ENCODE data around the gene HFE.
A peak's percentile ranks its signal among the peaks of the same experiment; 100 is the strongest.
"Not testable (repeated sequence)": the region's sequence is repeated elsewhere in the genome, so short reads cannot be mapped to it uniquely, and the experiment has no call there.

HFE gene

DNA sequence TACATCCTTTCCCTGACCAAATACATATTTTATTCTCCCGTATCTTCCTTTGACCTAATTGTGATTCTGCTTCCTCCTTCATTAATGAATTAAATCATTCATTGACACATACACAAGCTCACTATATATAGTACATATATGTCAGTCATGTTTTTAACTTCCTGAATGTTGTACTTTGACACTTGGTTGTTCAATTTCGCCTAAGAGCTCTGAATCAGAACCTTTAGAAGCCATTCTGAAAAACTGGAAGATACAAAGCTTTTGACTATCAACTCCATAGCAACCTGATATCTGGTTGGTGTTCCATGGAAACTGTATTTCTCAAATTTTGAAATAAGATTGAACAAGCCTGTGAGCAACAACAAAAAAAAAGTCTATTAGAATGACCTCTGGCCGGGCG is 27.3 kb upstream of the HFE start:
- DNase-seq, result no peak

GRCh38 chr6:26064619-26065257 is 22.5 kb upstream of the HFE start:
- DNase-seq, result peak; percentile 73

DNA sequence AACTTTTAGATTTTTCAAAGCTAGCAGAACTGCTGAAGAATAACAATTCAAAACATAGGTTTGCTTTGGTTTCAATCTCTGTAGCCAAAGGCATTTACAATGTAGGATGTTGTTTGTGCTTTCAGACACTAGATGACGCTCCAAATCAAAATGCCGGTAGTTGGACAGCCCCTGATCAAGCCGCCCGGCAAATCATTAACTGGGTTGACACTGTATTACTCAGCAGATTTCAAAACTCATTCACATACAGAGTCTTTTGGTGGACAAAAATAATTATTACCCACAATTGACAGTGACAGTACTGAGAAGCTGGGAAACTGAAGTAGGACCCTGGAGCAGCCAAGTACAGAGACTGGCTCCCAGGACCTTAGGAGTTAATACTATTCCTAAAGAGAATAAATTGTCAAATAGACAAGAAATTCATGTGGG is 21.3 kb upstream of the HFE start:
- DNase-seq, result peak; percentile 83

- no peak for DNase-seq
Observed at GRCh38 chr6:26067367-26067766, 19.9 kb upstream of the HFE start.

GRCh38 chr6:26068036-26068435 is 19.2 kb upstream of the HFE start:
- DNase-seq, result no peak

- no peak for DNase-seq
Observed at GRCh38 chr6:26071135-26071534, 16.1 kb upstream of the HFE start.

DNA sequence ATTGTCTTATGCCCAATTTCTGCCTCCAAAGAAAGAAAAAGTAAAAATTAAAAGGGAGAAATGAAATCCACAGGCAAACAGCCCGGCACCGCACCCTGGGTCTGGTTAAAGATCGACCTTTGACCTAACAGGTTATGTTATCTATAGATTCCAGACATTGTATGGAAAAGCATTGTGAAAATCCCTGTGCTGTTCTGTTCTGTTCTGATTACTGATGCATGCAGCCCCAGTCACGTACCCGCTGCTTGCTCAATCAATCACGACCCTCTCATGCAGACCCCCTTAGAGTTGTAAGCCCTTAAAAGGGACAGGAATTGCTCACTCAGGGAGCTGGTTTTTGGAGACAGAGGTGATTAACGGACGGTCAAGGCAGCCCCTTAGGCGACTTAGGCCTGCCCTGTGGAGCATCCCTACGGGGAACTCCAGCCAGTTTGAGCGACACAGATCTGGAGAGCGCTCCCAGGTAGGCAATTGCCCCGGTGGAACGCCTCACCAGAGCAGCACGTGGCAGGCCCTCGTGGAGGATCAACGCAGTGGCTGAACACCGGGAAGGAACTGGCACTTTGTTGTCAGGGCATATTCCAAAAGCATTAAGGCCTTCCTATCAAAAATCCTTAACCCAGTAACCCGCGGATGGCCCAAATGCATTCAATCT is 12.0 kb upstream of the HFE start:
- DNase-seq, result no peak

DNA sequence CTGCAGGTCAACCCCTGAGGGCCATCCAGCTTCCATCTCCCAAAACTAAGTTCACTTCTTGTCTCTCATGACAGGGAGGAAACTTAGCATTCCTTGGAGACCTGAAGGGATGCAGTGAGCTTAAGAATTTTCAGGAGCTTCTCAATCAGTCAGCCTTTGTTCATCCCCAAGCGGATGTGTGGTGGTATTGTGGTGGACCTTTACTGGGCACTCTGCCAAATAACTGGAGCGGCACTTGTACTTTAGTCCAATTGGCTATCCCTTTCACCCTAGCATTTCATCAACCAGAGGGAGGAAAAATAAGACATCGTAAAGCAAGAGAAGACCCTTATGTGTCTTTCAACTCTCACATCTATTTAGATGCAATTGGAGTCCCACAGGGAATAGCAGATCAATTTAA is 9.2 kb upstream of the HFE start:
- DNase-seq, result not testable (repeated sequence)

DNA sequence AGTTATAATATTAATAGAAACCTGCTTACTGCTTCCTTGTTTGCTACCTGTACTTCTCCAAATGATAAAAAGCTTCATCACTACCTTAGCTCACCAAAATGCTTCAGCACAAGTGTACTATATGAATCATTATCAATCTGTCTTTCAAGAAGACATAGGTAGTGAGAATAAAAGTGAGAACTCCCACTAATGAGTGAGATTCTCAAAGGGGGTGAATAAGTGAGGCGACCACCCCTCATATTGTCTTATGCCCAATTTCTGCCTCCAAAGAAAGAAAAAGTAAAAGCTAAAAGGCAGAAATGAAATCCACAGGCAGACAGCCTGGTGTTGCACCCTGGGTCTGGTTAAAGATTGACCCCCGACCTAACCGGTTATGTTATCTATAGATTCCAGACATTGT is 6.1 kb upstream of the HFE start:
- DNase-seq, result not testable (repeated sequence)

DNA sequence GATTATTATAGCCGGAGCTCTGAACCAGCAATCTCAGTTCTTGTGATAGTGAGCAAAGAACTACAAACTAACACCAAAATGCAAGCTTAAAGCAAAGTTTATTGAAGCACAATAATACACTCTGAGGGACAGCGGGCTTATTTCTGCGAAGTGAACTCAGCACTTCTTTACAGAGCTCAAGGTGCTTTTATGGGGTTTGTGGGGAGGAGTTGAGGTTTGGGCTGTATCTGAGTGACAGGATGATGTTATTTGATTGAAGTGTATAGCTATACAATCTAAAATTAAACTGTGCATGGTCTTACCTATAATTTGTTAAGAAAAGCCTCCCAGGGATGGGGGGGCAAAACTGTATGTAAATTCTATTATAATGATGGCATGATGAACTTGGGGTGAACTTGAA is 1.0 kb upstream of the HFE start:
- peak; percentile 70 for DNase-seq

DNA sequence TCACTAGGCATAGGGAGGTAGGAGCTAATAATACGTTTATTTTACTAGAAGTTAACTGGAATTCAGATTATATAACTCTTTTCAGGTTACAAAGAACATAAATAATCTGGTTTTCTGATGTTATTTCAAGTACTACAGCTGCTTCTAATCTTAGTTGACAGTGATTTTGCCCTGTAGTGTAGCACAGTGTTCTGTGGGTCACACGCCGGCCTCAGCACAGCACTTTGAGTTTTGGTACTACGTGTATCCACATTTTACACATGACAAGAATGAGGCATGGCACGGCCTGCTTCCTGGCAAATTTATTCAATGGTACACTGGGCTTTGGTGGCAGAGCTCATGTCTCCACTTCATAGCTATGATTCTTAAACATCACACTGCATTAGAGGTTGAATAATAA is 1.1 kb downstream of the HFE start:
- no peak for DNase-seq

GRCh38 chr6:26089272-26089671 is 2.0 kb downstream of the HFE start:
- no peak for DNase-seq

- DNase-seq, result no peak
Observed at GRCh38 chr6:26092443-26092842, 5.2 kb downstream of the HFE start.

- no peak for DNase-seq
Observed at GRCh38 chr6:26094036-26094435, 6.8 kb downstream of the HFE start.

DNA sequence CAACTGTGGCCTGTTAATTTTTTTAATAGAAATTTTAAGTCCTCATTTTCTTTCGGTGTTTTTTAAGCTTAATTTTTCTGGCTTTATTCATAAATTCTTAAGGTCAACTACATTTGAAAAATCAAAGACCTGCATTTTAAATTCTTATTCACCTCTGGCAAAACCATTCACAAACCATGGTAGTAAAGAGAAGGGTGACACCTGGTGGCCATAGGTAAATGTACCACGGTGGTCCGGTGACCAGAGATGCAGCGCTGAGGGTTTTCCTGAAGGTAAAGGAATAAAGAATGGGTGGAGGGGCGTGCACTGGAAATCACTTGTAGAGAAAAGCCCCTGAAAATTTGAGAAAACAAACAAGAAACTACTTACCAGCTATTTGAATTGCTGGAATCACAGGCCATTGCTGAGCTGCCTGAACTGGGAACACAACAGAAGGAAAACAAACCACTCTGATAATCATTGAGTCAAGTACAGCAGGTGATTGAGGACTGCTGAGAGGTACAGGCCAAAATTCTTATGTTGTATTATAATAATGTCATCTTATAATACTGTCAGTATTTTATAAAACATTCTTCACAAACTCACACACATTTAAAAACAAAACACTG is 10.1 kb downstream of the HFE start:
- peak; percentile 79 for DNase-seq

- DNase-seq, result no peak
Observed at GRCh38 chr6:26103141-26103769, 16.0 kb downstream of the HFE start.

GRCh38 chr6:26103770-26104456 is 16.7 kb downstream of the HFE start:
- peak; percentile 96 for DNase-seq

DNA sequence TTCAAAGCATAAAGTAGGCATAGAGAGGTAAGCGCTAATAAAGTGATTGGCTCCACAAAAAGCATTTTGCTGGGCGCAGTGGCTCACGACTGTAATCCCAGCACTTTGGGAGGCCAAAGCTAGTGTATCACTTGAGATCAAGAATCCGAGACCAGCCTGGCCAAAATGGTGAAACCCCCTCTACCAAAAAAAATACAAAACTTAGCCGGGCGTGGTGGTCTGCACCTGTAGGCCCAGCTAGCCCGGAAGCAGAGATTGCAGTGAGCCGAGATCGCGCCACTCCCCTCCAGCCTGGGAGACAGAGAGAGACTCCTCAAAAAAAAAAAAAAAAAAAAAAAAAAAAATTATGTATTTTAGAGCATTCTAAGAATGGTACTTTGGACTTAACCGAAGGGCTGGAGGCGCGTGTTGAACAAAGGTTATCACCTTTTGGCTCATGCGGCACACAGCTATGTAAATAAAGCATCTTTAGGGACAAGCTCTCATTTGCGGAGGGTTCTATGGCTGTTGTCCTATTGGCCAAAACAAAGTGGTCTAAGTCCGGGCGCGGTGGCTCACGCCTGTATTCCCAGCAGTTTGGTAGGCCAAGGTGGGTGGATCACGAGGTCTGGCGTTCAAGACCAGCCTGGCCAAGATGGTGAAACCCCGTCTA is 17.4 kb downstream of the HFE start:
- DNase-seq, result peak; percentile 26

- no peak for DNase-seq
Observed at GRCh38 chr6:26105109-26105730, 18.0 kb downstream of the HFE start.

- no peak for DNase-seq
Observed at GRCh38 chr6:26105842-26106241, 18.6 kb downstream of the HFE start.

DNA sequence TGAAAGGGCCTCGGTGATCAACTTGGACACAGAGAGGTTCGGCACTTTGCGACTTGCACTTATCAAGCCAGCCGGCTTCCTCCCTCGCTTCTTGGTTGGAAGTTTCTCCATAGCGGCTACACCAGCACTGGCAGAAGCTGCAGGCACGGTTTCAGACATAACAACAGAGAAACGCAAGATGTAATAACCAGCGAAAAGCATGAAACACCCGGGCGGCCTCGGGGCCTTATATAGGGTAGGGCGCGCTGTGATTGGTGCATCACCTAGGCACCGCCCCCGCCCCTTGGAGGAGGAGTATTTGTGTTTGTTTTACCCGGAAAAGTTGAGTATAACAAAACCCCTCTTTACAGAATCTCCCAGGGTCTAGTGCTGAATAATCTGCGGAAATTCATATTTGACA is 20.7 kb downstream of the HFE start:
- no peak for DNase-seq

DNA sequence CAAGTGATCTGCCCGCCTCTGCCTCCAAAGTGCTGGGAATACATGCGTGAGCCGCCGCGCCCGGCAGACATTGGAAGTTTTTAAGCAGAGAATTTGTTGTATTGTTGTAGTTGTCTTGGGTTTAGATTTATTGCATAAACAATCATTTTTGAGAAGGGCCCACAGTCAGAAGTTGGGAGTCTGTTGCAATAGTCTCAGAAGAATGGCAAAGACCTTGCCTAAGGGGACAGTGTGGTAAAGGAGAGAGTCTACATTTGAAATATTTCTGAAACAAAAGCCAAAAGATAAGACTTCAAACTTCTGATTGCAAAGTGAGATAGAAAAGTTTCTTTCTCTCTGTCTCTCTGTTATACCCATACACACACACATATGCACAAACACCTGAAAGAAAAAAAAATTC is 22.5 kb downstream of the HFE start:
- no peak for DNase-seq

Measured in CD4-positive, alpha-beta T cell treated with Interleukin-10 for 1 hour (primary cell).